Measurements from ENCODE around the gene UTP14C. TPM values are rescaled to one million over a fixed set of nuclear protein-coding genes. Genes with fewer than 3 reads are reported as not detected.

The UTP14C gene
- 10 to 100 TPM in 7 of 9 donors, 1 to 10 TPM in 2; 8.3 to 15.4 (median 11.9) TPM for total RNA-seq
- polyA plus RNA-seq: 10 to 100 TPM in 1 of 2 donors, 1 to 10 TPM in 1; 3.1 to 12.3 TPM
- long read RNA-seq, donor 1, partial matches to known transcripts: 0 of 3 reads
- long read RNA-seq, donor 1, other reads (novel, unspliced or antisense): 3 of 3 reads
- long read RNA-seq, donor 2, full-length matches to known transcripts: 1 of 2 reads
- long read RNA-seq, donor 2, partial matches to known transcripts: 0 of 2 reads
- long read RNA-seq, donor 2, other reads (novel, unspliced or antisense): 1 of 2 reads
- long read RNA-seq, donor 3, full-length matches to known transcripts: 1 of 1 reads
- long read RNA-seq, donor 3, partial matches to known transcripts: 0 of 1 reads
- long read RNA-seq, donor 3, other reads (novel, unspliced or antisense): 0 of 1 reads

DNA sequence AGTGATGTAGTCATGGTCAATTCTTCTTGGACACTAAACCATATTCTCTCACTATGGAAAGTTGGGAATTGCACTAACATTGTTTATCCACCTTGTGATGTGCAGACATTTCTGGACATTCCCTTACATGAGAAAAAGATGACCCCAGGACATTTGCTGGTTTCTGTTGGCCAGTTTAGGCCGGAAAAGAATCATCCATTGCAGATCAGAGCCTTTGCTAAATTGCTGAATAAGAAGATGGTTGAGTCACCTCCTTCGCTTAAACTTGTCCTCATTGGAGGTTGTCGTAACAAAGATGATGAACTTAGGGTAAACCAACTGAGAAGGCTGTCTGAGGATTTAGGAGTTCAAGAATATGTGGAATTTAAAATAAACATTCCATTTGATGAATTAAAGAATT lies at the start of gene UTP14C:
TSS of gene UTP14C (plus strand) at position 211 of the 400 bp plus-strand sequence. CDS start 4,114 bp downstream, outside the sequence.
- no peaks in the 10 kb centered on the region for H3K27me3 ChIP-seq
- H3K9me3 ChIP-seq: no peaks in the 10 kb centered on the region
- 95 to 99% (median 97%) methylated on average over 3 of the region's 3 CpGs for WGBS, 4 donors
- H3K27ac ChIP-seq: no peak within 1 kb of the TSS
- TF ChIP-seq CTCF (IDR thresholded peaks at IDR 0.05) (no peak), POLR2A (IDR thresholded peaks at IDR 0.05) (no peak)
- intact Hi-C loops (cut with DNase I): no loop called here
- H3K36me3 ChIP-seq: peaks cover 0 to 94% (median 76%) of the 10 kb centered on the region in 9 donors
- DNase-seq (no peak), ATAC-seq (no peak)
- peaks cover 0 to 7% (median 0%) of the 10 kb centered on the region in 12 donors for H3K4me1 ChIP-seq
- H3K4me3 ChIP-seq: no peak within 1 kb of the TSS

- TF ChIP-seq POLR2A (IDR thresholded peaks at IDR 0.05) (no peak), CTCF (IDR thresholded peaks at IDR 0.05) (no peak)
- DNase-seq (no peak), ATAC-seq (no peak)
- 0 to 84% (median 64%) methylated on average over 1 of the region's 1 CpG for WGBS, 4 donors
- H3K9me3 ChIP-seq: no peaks in the 10 kb centered on the region
- H3K4me3 ChIP-seq: no peak overlapping the region
- no peak overlapping the region for H3K27ac ChIP-seq
- peaks cover 0 to 2% (median 0%) of the 10 kb centered on the region in 9 donors for H3K36me3 ChIP-seq
- H3K27me3 ChIP-seq: no peaks in the 10 kb centered on the region
- peaks cover 0 to 19% (median 0%) of the 10 kb centered on the region in 12 donors for H3K4me1 ChIP-seq
- intact Hi-C loops (cut with DNase I): no loop called here
Observed at GRCh38 chr13:51976423-51976822, 48.1 kb upstream of the UTP14C start.

DNA sequence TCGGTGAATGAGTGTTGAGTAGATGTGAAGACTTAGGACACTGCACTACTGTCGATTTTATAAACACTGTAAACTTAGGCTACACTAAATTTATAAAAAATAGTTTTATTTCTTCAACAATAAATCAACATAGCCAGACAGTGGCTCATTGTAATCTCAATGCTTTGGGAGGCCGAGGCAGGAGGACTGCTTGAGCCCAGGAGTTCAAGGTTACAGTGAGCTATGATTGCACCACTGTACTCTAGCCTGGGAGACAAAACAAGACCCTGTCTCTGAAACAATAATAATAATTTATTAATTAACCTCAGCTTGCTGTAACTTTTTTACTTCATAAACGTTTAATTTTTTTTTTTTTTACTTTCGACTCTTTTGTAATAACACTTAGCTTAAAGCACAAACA lies 47.6 kb upstream of the UTP14C start:
- WGBS, 4 donors: 93 to 96% (median 95%) methylated on average over 5 of the region's 5 CpGs
- H3K27ac ChIP-seq: no peak overlapping the region
- intact Hi-C loops (cut with DNase I): no loop called here
- peaks cover 0 to 24% (median 0%) of the 10 kb centered on the region in 12 donors for H3K4me1 ChIP-seq
- no peak for DNase-seq
- no peak for ATAC-seq
- H3K4me3 ChIP-seq: no peak overlapping the region
- peaks cover 0 to 2% (median 0%) of the 10 kb centered on the region in 9 donors for H3K36me3 ChIP-seq
- H3K27me3 ChIP-seq: no peaks in the 10 kb centered on the region
- no peak for TF ChIP-seq POLR2A (IDR thresholded peaks at IDR 0.05)
- no peak for TF ChIP-seq CTCF (IDR thresholded peaks at IDR 0.05)
- H3K9me3 ChIP-seq: no peaks in the 10 kb centered on the region

DNA sequence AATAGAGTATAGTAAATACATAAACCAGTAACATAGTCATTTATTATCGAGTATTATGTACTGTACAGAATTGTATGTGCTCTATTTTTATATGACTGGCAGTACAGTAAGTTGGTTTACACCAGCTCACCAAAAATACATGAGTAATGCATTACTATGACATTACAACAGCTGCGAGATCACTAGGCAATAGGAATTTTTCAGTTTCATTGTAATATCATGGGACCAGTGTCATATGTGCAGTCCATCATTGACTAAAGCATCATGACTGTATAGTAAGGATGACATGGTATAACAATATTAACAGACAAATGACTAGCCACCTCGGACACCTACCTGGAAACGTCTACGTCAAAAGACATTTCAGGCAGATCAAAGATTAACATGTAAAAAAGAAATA lies 46.9 kb upstream of the UTP14C start:
- intact Hi-C loops (cut with DNase I): no loop called here
- no peaks in the 10 kb centered on the region for H3K9me3 ChIP-seq
- H3K27me3 ChIP-seq: no peaks in the 10 kb centered on the region
- H3K4me1 ChIP-seq: peaks cover 0 to 24% (median 0%) of the 10 kb centered on the region in 12 donors
- H3K4me3 ChIP-seq: no peak overlapping the region
- TF ChIP-seq POLR2A (IDR thresholded peaks at IDR 0.05) (no peak), CTCF (IDR thresholded peaks at IDR 0.05) (no peak)
- WGBS, 4 donors: 93 to 97% (median 95%) methylated on average over 5 of the region's 5 CpGs
- ATAC-seq (no peak), DNase-seq (no peak)
- H3K27ac ChIP-seq: no peak overlapping the region
- H3K36me3 ChIP-seq: peaks cover 0 to 2% (median 0%) of the 10 kb centered on the region in 9 donors

Measured in heart left ventricle (tissue), 16 donors.